WERI-Rb-1 (cell line): ENCODE data around the gene CCDC9.

ENCODE experiments used
- DNase-seq: peaks from one replicate; pipeline ENCODE4 v3.0.0-alpha.2; 2020
- H3K27ac ChIP-seq: fragments of 250-450 bp; sonication (Bioruptor Pico); 2 replicates; pipeline ENCODE4 v1.5.1; 2020; ENCODE audit warnings: mild to moderate bottlenecking, moderate library complexity
- H3K27me3 ChIP-seq: fragments of 250-450 bp; sonication (Bioruptor Pico); 2 replicates; pipeline ENCODE4 v1.5.1; 2021; ENCODE audit warnings: mild to moderate bottlenecking, low read depth, moderate library complexity; ENCODE audit not compliant: insufficient read depth, severe bottlenecking
- H3K36me3 ChIP-seq: fragments of 250-450 bp; sonication (Bioruptor Pico); 2 replicates; pipeline ENCODE4 v1.5.1; 2020; ENCODE audit warnings: mild to moderate bottlenecking, moderate library complexity
- H3K4me3 ChIP-seq: 2 replicates; pipeline ENCODE4 v1.5.1; 2011; ENCODE audit warnings: low read depth, mild to moderate bottlenecking, control low read depth, low read length
- H3K9me3 ChIP-seq: fragments of 250-450 bp; sonication (Bioruptor Pico); 2 replicates; pipeline ENCODE4 v1.5.1; 2021; ENCODE audit warnings: mild to moderate bottlenecking, moderate library complexity; ENCODE audit not compliant: severe bottlenecking
- TF ChIP-seq, protein P1 (sequence below): IDR thresholded peaks from 2 replicates; pipeline ENCODE4 v1.5.1; 2011; ENCODE audit warnings: low read depth, mild to moderate bottlenecking, control low read depth, inconsistent platforms, low read length

Gene CCDC9

DNA sequence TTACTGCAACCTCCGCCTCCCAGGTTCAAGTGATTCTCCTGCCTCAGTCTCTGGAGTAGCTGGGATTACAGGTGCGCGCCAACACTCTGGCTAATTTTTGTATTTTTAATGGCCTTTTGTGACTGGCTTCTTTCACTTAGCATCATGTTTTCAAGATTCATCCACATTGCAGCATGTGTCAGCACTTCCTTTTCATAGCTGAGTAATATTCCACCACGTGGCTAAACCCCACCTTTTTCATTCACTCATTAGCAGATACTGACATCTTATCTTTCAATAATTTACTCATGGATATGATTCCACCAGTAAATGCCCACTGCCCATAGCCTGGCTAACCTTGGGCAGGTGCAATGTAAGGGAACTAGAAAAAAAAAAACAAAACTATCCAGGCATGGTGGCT, 60.2 kb downstream of the CCDC9 start:
- Histone ChIP-seq H3K9me3 (peaks cover 2% of the 10 kb centered on the region), H3K27me3 (no peaks in the 10 kb centered on the region), H3K36me3 (no peaks in the 10 kb centered on the region), H3K27ac (no peak overlapping the region), H3K4me3 (no peak overlapping the region)
- TF ChIP-seq, protein P1, sequence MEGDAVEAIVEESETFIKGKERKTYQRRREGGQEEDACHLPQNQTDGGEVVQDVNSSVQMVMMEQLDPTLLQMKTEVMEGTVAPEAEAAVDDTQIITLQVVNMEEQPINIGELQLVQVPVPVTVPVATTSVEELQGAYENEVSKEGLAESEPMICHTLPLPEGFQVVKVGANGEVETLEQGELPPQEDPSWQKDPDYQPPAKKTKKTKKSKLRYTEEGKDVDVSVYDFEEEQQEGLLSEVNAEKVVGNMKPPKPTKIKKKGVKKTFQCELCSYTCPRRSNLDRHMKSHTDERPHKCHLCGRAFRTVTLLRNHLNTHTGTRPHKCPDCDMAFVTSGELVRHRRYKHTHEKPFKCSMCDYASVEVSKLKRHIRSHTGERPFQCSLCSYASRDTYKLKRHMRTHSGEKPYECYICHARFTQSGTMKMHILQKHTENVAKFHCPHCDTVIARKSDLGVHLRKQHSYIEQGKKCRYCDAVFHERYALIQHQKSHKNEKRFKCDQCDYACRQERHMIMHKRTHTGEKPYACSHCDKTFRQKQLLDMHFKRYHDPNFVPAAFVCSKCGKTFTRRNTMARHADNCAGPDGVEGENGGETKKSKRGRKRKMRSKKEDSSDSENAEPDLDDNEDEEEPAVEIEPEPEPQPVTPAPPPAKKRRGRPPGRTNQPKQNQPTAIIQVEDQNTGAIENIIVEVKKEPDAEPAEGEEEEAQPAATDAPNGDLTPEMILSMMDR: no peak
- no peak for DNase-seq

DNA sequence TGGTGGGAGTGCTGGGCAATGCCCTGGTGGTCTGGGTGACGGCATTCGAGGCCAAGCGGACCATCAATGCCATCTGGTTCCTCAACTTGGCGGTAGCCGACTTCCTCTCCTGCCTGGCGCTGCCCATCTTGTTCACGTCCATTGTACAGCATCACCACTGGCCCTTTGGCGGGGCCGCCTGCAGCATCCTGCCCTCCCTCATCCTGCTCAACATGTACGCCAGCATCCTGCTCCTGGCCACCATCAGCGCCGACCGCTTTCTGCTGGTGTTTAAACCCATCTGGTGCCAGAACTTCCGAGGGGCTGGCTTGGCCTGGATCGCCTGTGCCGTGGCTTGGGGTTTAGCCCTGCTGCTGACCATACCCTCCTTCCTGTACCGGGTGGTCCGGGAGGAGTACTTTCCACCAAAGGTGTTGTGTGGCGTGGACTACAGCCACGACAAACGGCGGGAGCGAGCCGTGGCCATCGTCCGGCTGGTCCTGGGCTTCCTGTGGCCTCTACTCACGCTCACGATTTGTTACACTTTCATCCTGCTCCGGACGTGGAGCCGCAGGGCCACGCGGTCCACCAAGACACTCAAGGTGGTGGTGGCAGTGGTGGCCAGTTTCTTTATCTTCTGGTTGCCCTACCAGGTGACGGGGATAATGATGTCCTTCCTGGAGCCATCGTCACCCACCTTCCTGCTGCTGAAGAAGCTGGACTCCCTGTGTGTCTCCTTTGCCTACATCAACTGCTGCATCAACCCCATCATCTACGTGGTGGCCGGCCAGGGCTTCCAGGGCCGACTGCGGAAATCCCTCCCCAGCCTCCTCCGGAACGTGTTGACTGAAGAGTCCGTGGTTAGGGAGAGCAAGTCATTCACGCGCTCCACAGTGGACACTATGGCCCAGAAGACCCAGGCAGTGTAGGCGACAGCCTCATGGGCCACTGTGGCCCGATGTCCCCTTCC, 63.9 kb downstream of the CCDC9 start:
- no peaks in the 10 kb centered on the region for H3K27me3 ChIP-seq
- no peak overlapping the region for H3K4me3 ChIP-seq
- H3K36me3 ChIP-seq: no peaks in the 10 kb centered on the region
- TF ChIP-seq, protein P1: no peak
- no peak for DNase-seq
- H3K27ac ChIP-seq: no peak overlapping the region
- peaks cover 4% of the 10 kb centered on the region for H3K9me3 ChIP-seq
